ENCODE data around the gene FCER2. TPM values are rescaled to one million over a fixed set of nuclear protein-coding genes. Genes with fewer than 3 reads are reported as not detected.

Gene FCER2
- total and polyA plus RNA-seq, 2 of the 13 experiments (the other 11 are each of a cell fraction or from before 2014, with no cell fraction given), result not detected

GRCh38 chr19:7716762-7717161 lies 14.8 kb upstream of the FCER2 start:
- in situ Hi-C loops (cut with HindIII; ENCODE audit: extremely low pct_ligation_motif_present, low pct_unique_long_range_greater_than_20kb), result no loop called here

GRCh38 chr19:7715671-7716070 lies 13.7 kb upstream of the FCER2 start:
- intact Hi-C loops (cut with micrococcal nuclease; ENCODE audit: unreplicated experiment), result no loop called here
- no TSS peak for BruUV-seq (replicated peaks)
- POLR2A ChIA-PET, result no interaction called here

More at GRCh38 chr19:7716762-7717161, 14.8 kb upstream of the FCER2 start:
- ATAC-seq (no peak), FAIRE-seq (no peak), DNase-seq (ENCODE audit: low spot score) (no peak)
- H3K4me2 ChIP-seq (ENCODE audit: low read depth, low read length), result no peak overlapping the region
- TF ChIP-seq ZNF264 (CRISPR knock-in tag; IDR thresholded peaks at IDR 0.05) (peak; percentile 94), GPBP1L1 (CRISPR knock-in tag; IDR thresholded peaks at IDR 0.05) (no peak), IKZF1 (IDR thresholded peaks at IDR 0.05) (no peak), ZNF180 (CRISPR knock-in tag; IDR thresholded peaks at IDR 0.05; ENCODE audit: borderline replicate concordance, low read depth) (no peak)
- no peaks in the 10 kb centered on the region for H3K9me3 ChIP-seq (ENCODE audit: low read length)
- H3K4me1 ChIP-seq (ENCODE audit: insufficient read depth, low read length), result no peaks in the 10 kb centered on the region
- H3K79me2 ChIP-seq (ENCODE audit: insufficient read depth, low read length), result no peaks in the 10 kb centered on the region
- no peak overlapping the region for H3K9ac ChIP-seq (ENCODE audit: insufficient read depth, low read depth, low read length)
- no peaks in the 10 kb centered on the region for H4K20me1 ChIP-seq (ENCODE audit: insufficient read depth, low read length)
- H3K27me3 ChIP-seq (ENCODE audit: control insufficient read depth in 1 of 2, insufficient read depth in 2 of 2, low read length in 2 of 2), result no peaks in the 10 kb centered on the region; a peak in 1 of 5 replicates
- intact Hi-C loops (cut with micrococcal nuclease; ENCODE audit: unreplicated experiment), result no loop called here
- BruUV-seq (replicated peaks), result no TSS peak
- no peak overlapping the region for H3K4me3 ChIP-seq (replicated peaks in 1 of 3; ENCODE audit: insufficient read depth in 1 of 3, low read depth in 2 of 3, low read length in 3 of 3)
- ChIA-PET POLR2A (no interaction called here), CTCF (ENCODE audit: low intra/inter-chr PET ratio, low total read pairs) (no interaction called here)
- no peaks in the 10 kb centered on the region for H3K36me3 ChIP-seq (replicated peaks in 1 of 2; ENCODE audit: control insufficient read depth in 1 of 2, insufficient read depth in 2 of 2, low read length in 2 of 2)
- 0% methylated on average over 1 of the region's 1 CpG for WGBS (ENCODE audit: low lambda C conversion rate)
- H2AFZ ChIP-seq (ENCODE audit: low read length), result no peak overlapping the region
- H3K27ac ChIP-seq (ENCODE audit: extremely low read length, insufficient read depth, low read length), result no peak overlapping the region

More at GRCh38 chr19:7715671-7716070, 13.7 kb upstream of the FCER2 start:
- Histone ChIP-seq H4K20me1 (ENCODE audit: insufficient read depth, low read length) (no peaks in the 10 kb centered on the region), H3K9me3 (ENCODE audit: low read length) (no peaks in the 10 kb centered on the region), H3K27me3 (ENCODE audit: control insufficient read depth in 1 of 2, insufficient read depth in 2 of 2, low read length in 2 of 2) (no peaks in the 10 kb centered on the region; a peak in 1 of 5 replicates), H3K4me2 (ENCODE audit: low read depth, low read length) (no peak overlapping the region), H3K9ac (ENCODE audit: insufficient read depth, low read depth, low read length) (no peak overlapping the region), H3K4me3 (replicated peaks in 1 of 3; ENCODE audit: insufficient read depth in 1 of 3, low read depth in 2 of 3, low read length in 3 of 3) (no peak overlapping the region), H2AFZ (ENCODE audit: low read length) (no peak overlapping the region), H3K27ac (ENCODE audit: extremely low read length, insufficient read depth, low read length) (no peak overlapping the region), H3K36me3 (replicated peaks in 1 of 2; ENCODE audit: control insufficient read depth in 1 of 2, insufficient read depth in 2 of 2, low read length in 2 of 2) (no peaks in the 10 kb centered on the region), H3K4me1 (ENCODE audit: insufficient read depth, low read length) (no peaks in the 10 kb centered on the region), H3K79me2 (ENCODE audit: insufficient read depth, low read length) (no peaks in the 10 kb centered on the region)
- DNase-seq (ENCODE audit: low spot score) (no peak), ATAC-seq (no peak), FAIRE-seq (no peak)
- WGBS (ENCODE audit: low lambda C conversion rate), result 33% methylated on average over 1 of the region's 1 CpG
- TF ChIP-seq ZNF574 (CRISPR knock-in tag; IDR thresholded peaks at IDR 0.05), result no peak
- TF ChIP-seq TEF (CRISPR knock-in tag; IDR thresholded peaks at IDR 0.05), result no peak
- no peak for TF ChIP-seq POLR2A (IDR thresholded peaks at IDR 0.05; ENCODE audit: insufficient read depth in 1 of 2, low read depth in 2 of 2, low read length in 2 of 2)
- CTCF ChIA-PET (ENCODE audit: low intra/inter-chr PET ratio, low total read pairs), result no interaction called here
- in situ Hi-C loops (cut with HindIII; ENCODE audit: extremely low pct_ligation_motif_present, low pct_unique_long_range_greater_than_20kb), result no loop called here
